ENCODE data around the gene SLF2.

Gene SLF2

GRCh38 chr10:101002456-101002855, 89.7 kb downstream of the SLF2 start:
- no peak for DNase-seq

DNA sequence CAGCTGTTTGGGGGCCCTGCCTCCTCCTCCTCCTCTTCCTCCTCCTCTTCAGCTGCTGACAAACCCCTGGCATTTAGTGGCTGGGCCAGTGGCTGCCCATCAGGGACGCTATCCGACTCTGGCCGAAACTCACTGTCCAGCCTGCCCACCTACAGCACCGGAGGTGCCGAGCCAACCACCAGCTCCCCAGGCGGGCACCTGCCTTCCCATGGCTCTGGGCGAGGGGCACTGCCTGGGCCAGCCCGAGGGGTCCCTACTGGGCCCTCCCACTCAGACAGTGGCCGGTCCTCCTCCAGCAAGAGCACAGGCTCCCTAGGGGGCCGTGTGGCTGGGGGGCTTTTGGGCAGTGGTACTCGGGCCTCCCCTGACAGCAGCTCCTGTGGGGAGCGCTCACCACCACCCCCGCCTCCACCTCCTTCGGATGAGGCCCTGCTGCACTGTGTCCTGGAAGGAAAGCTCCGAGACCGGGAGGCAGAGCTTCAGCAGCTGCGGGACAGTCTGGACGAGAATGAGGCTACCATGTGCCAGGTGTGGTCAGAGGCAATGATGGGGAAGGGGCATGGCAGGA, 91.0 kb downstream of the SLF2 start:
- no peak for DNase-seq

- DNase-seq, result no peak
These were observed 92.6 kb downstream of the SLF2 start for GRCh38 chr10:101005361-101005760.

DNA sequence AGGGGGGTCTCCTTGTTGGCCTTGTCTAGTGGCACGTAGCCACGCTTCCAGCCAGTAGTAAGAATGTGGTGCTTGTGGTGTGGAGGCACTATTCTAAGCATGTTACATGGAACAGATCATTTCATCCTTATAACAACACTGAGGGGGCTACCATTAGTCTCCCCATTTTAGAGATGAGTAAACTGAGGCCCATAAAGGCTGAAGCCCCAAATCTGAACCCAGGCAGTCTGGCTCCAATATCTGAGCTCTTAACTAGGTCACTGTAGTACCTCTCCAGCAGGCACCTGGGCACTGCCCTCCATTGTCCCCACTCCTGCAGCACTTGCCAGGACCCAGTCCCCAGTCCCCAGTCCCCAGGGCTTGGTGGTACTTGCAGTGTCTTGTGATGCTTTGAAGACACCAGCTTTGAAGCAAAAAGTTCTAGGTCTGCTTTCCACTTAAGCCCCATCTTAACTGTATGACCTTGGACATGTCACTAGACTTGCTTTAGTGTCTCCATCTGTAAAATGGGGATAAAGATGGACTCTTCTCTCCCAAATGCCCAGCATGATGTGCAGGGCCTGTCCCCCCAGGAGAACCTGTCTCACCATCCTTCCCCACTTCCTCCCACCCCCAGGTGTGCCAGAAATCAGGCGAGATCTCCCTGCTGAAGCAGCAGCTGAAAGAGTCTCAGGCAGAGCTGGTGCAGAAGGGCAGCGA, 93.3 kb downstream of the SLF2 start:
- DNase-seq, result no peak

- no peak for DNase-seq
These were observed 93.9 kb downstream of the SLF2 start for GRCh38 chr10:101006593-101007098.

GRCh38 chr10:101007099-101007711, 94.4 kb downstream of the SLF2 start:
- DNase-seq, result no peak

DNA sequence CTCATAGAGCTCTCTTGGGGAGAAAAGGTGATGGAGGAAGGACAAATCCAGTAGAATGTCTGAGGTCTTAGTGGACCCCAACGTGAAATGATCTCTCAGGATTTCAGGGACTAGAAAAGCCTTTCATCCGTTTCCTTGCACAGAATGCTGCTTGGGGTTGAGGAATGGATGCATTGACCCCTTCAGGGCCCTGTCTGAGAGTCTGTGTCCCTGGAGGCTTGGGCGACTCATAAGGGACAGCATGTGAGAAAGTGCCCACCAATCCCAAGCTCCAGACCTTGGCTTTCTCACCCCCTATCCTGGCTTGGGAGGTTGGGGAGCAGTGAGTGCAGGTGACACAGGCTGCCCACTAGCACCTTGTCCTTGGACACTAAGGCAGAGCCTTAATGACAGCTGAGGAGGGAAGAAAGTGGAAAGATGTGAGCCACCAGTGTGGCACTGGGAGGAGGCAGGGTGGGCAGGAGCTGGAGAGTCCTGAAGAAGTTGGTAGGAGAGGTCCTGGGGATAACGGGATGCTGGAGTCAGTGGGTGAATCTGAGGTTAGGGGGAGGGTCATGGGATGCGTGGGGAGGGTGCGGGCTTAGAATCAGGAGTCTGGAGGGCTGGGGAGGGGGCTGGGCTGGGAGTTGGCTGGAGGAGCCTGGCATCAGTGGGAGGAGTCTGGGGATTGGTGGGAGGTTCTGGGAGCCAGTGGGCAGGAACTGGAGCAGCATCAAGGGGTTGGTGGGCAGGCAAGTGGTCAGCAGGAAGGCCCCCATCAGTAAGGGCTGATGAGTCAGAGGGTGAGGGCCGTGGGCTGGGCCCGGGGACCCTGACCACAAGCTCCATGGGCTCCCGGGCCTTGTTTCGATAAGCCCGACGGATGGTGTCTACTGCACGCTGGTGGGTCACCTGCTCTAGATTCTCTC, 95.4 kb downstream of the SLF2 start:
- DNase-seq, result no peak

GRCh38 chr10:101008823-101009423, 96.2 kb downstream of the SLF2 start:
- DNase-seq, result no peak

DNA sequence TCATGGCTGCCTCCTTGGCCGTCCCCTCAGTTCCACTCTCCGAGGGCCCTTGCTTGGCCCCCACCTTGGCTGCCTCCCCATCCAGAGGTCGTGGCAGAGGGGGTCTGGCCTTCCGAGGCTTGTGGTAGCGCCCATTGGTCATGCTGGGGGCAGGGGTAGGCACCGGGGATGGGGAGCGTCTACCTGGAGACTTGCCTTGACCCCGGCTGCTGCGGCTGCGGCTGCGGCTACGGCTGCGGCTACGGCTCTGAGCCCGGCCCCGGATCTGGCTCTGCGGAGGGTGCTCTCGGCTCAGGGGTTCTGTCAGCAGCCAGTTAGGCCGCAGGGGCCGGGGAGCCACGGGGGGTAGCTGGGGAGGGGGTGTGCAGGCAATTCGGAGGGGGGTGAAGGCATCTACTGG, 97.6 kb downstream of the SLF2 start:
- DNase-seq, result no peak

- no peak for DNase-seq
These were observed 99.0 kb downstream of the SLF2 start for GRCh38 chr10:101011517-101012423.

DNA sequence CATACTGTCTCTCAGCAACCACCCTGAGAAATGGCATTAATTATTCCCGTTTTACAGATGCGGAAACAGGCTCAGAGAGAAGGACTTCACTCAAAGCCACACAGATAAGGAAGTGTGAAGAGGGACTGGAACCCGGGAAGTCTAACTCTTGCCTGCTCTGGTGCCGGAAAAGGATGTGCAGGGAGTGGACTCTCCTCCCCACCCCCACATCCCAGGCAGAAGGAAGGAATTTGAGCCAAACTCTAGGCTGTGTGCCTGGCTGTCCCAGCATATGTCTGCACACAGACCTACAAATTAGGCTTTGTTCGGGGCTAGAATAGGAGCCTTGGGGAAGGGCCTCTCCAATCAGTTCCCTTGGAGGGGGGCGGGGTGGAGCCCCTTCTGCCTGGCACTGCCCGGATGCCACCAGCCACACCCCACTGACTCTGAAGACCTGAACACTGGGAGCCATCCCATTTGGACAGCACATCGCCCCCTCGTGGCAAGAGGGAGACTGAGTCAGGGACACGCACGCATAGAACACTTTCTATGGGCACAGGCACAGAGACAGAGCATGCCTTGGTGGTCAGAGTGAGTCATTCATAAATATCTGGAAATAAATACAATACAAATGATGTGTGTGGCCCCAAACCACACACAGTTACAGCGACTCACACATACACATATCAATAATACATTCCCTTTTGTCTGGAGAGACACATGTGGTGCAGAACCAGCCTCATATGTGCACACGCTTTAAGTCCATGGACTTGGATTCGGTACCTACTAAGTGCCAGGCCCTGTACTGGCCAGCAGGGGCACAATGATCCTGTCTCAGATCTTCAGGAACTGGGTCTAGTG, 100.0 kb downstream of the SLF2 start:
- DNase-seq, result peak; percentile 81 to 83

GRCh38 chr10:101013365-101013825, 100.6 kb downstream of the SLF2 start:
- no peak for DNase-seq

- peak; percentile 72 to 77 for DNase-seq
These were observed 101.6 kb downstream of the SLF2 start for GRCh38 chr10:101014230-101014884.
